Medulla oblongata (tissue), 1 donor: ENCODE measurements around the gene FXN.
A peak's percentile ranks its signal among the peaks of the same experiment; 100 is the strongest.
"Not testable (repeated sequence)": the region's sequence is repeated elsewhere in the genome, so short reads cannot be mapped to it uniquely, and the experiment has no call there.

Experiments
- DNase-seq: peaks from one replicate; pipeline ENCODE4 v3.0.0-alpha.2; 2015; ENCODE audit errors: extremely low spot score

Gene FXN

DNA sequence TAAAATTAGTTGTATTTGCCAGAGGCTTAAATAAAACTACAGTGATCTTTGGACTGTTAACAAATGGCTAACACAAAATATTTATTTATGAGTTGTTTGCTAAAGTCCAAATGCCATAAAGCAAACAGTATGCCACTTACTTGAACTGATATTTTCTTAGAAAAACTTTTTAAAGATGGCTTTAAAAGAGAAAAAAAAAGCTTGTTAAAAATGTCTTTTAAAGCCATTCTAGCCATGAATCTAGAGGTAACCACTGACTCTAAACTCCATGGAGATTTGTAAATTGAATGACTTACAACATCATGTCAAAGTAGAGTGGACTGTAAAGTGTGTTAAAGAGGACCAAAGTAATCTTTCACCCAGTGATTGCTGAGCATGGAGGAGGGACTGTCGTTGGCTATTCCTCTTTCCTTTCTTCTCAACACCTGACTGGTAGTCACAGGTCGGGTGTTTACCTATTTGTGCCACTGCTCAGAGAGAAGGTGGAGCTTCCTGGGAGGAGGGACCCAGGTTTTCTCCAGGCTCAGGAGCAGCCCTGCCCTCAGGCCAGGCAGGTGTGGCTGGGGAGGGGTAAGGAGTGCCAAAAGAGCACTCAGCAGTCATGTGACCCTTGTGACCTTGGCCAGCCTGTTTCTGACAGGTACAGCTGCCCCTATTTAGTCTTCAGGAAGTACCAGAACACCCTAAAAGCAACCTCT is 69.4 kb downstream of the FXN start:
- no peak for DNase-seq

- DNase-seq: no peak
Measured at GRCh38 chr9:69107771-69108170, 72.2 kb downstream of the FXN start.

DNA sequence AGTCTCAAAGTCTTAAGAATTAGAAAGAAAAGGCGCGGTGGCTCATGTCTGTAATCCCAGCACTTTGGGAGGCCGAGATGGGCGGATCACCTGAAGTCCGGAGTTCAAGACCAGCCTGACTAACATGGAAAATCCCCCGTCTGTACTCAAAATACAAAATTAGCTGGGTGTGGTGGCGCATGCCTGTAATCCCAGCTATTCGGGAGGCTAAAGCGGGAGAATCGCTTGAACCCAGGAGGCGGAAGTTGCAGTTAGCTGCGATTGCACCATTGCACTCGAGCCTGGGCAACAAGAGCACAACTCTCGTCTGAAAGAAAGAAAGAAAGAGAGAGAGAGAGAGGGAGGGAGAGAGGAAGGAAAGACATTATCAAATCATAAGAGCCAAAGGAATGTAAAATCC is 73.2 kb downstream of the FXN start:
- not testable (repeated sequence) for DNase-seq

GRCh38 chr9:69109152-69109551 is 73.6 kb downstream of the FXN start:
- DNase-seq: no peak

GRCh38 chr9:69112646-69113045 is 77.1 kb downstream of the FXN start:
- not testable (repeated sequence) for DNase-seq

DNA sequence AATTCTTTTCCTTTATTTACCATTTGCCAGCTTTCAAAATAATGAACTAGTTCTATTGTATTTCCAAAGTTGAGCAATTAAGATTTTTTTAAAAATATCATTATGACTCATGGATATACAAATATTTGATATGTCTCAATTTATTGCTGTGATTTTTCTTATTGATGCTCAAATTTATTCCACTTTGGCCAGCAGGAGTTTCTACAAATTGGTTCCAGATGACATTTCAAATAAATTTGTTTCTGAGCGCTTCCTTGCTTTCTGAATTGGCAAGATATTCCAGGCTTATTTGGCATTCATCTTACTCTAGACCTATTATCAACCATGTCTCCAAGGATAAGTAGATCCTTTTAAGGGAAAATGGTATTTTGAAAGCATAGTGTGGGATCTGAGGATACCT is 80.1 kb downstream of the FXN start:
- DNase-seq: no peak

- no peak for DNase-seq
Measured at GRCh38 chr9:69118656-69119055, 83.1 kb downstream of the FXN start.

- no peak for DNase-seq
Measured at GRCh38 chr9:69120380-69121154, 85.0 kb downstream of the FXN start.

GRCh38 chr9:69121155-69122081 is 85.9 kb downstream of the FXN start:
- peak; percentile 38 for DNase-seq

DNA sequence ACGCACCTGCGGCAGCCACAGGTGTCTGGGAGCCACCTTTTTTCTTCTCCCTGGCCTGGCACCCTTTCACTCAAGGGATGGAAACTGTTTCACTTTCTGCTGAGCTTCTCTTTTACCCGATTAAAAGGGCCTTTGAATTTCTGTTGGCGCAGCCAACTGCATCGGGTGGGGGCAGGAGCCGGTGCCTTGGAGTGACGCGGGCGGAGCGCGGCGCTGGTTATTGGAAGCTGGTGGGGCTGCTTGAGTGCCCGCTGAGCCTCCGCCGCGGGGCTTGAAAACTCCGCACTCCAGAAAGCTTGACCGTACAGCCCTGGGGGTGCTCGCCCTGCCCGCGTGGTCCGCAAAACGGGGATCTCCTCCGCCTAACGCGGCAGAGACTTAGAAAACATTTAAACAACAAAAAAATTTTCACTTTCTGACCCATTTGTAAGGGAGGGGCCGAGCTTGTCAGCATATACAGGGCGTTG is 86.6 kb downstream of the FXN start:
- peak; percentile 81 for DNase-seq

GRCh38 chr9:69122549-69123141 is 87.1 kb downstream of the FXN start:
- no peak for DNase-seq

GRCh38 chr9:69130456-69131441 is 95.2 kb downstream of the FXN start:
- DNase-seq: peak; percentile 48

GRCh38 chr9:69131682-69132081 is 96.1 kb downstream of the FXN start:
- peak; percentile 19 for DNase-seq

GRCh38 chr9:69132361-69132760 is 96.8 kb downstream of the FXN start:
- no peak for DNase-seq

- peak; percentile 1 for DNase-seq
Measured at GRCh38 chr9:69134412-69134811, 98.9 kb downstream of the FXN start.

- DNase-seq: peak; percentile 0
Measured at GRCh38 chr9:69136185-69136584, 100.6 kb downstream of the FXN start.

GRCh38 chr9:69136779-69137178 is 101.2 kb downstream of the FXN start:
- DNase-seq: peak; percentile 1

DNA sequence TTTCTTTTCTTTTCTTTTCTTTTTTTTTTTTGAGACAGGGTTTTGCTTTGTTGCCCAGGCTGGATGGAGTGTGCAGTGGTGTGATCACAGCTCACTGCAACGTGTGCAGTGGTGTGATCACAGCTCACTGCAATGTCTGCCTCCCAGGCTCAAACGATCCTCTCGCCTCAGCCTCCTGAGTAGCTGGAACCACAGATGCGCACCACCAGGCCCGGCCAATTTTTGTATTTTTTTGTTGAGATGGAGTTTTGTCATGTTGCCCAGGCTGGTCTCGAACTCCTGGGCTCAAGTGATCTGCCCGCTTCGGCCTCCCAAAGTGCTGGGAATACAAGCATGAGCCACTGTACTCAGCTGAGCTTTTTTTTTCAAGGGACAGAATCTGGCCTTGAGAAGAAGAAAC is 101.8 kb downstream of the FXN start:
- DNase-seq: peak; percentile 0

DNA sequence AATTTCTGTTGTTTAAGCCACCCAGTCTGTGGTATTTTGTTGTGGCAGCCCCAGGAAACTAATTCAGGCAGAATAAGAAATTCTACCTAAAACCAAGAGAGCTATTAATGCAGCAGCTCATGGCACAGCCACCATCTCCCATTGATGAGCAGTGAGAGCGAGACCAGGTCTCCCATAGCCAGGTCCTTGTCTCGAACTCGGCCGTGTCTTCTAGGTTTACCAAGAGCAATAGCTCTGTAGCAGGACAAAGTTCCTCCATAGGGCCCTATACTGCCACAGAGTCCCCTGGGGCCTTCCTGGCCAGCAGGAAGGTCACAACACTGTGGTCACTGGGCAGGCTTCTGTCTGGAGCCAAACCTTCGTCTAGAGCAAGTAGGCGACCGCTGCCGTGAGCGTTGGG is 104.0 kb downstream of the FXN start:
- DNase-seq: no peak

DNA sequence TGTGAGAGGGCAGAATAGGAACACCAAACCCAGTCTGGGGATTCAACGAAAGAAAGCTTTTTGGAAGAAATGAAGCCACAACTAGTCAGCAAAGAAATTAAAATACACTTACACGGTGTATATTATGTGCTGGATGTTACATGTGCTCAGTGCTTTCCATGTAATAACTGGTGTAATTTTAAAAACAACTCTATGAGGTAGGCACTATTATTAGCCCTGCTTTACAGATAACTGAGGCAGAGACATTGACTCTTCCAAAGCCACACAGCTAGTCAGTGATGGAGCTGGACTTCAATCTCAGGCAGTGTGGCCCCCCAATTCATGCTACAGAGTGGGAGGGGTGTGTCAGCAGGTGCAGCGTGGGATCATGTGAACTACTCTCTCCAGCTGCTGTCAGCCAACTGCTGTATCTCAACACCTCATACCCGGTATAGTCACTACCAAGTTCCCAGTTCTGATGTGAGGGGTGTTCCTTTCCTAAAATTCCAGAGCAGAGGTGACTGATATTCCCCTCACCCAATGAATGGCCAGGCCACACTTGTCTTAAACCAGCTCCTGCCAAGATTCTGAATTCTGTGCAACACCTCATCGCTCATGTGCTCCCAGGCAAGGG is 104.7 kb downstream of the FXN start:
- DNase-seq: no peak
